Lung microvascular endothelial cell (primary cell): ENCODE results near the gene GBP4. TPM values are rescaled to one million over a fixed set of nuclear protein-coding genes. Genes with fewer than 3 reads are reported as not detected.

Source experiments
- DNase-seq, 2 donors: peaks; one replicate each; pipeline versions ENCODE4 v3.0.0 to v3.0.0-alpha.2; 2010; ENCODE audit warnings: low read depth in 2 of 2
- total RNA-seq: library from RNA; depleted of rRNA; stranded (reverse); fragments of >200 nt; gene quantifications from 2 replicates; pipeline ENCODE4 v1.2.1, GENCODE V29; 2014

The GBP4 gene
- total RNA-seq, 1 donor from 2014 or later: 2.4 TPM

GRCh38 chr1:89172468-89173143, 26.1 kb downstream of the GBP4 start:
- no peak for DNase-seq

GRCh38 chr1:89171067-89171438, 27.7 kb downstream of the GBP4 start:
- peak in 1 of 2 donors; percentile 12 for DNase-seq

- DNase-seq: no peak
These were observed 28.3 kb downstream of the GBP4 start for GRCh38 chr1:89170170-89171066.

GRCh38 chr1:89169166-89169565, 29.6 kb downstream of the GBP4 start:
- no peak for DNase-seq

- no peak for DNase-seq
These were observed 31.0 kb downstream of the GBP4 start for GRCh38 chr1:89167590-89168230.

DNA sequence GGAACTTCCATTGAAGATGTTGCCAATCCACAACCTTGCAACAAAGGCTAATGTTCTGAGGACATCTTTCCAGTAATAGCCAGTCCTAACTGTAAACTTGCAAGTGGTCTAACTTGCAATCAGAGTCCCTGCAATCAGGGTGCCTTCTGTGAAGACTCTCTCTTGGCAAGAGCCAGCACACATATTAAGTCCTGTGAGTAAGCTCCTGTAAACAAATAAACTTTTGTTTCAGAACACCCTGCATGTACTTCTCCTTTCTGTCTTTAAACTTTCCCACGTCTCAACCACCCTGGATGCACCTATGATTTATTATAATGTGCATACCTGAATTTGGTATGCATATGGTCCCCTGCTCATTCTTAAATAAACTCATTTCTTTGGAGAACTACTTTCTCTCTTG, 32.0 kb downstream of the GBP4 start:
- no peak for DNase-seq

DNA sequence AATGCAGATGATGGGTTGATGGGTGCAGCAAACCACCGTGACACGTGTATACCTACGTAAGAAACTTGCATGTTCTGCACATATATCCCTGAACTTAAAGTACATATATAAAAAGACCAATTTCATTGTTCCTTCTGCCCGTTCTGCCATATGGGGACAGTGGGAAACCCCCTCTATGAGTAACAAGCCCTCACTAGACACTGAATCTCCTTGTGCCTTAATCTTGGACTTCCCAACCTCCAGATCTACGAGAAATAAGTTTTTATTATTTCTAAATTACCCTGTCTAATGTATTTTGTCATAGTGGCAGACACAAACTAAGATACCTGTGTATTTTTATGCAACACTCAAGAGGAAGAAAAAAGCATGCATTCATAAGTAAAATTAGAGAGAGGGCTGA, 32.9 kb downstream of the GBP4 start:
- no peak for DNase-seq

- DNase-seq: no peak
These were observed 47.7 kb downstream of the GBP4 start for GRCh38 chr1:89151047-89151446.

DNA sequence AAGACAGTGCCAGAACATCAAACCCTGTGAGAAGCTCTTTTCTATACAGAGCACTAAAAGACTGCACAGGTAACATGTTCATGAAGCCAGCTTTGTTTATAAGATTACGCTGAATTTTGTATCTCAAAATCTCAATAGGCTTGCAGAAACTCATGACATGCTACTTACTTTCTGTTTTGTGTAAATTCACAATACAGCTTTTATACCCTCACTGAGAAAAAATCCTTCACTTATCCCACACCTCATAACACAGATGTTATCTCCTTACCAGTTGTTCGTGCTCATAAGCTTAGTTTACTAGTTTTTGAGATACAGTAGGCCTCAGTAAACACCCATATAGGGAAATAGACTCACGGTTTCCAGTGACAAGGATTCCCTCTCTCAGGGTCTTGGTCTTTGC, 48.8 kb downstream of the GBP4 start:
- no peak for DNase-seq

DNA sequence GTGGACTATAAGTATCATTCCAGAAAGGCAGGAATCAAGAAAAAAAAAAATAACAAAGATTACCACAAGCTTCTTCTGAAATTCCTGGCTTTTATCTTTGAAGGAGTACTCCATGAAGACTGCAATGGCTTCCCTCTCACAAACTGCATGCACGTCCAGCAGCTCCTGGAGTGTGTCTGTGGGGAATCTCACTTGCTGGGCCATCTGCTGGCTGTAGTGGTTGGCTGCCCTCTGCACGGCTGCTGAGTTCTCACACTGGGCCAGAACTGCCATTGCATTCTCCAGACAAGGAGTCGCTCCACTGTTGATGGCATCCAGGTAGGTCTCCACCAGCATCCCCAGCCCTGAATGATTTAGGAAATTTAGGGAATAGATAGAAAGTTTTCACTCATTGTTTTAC, 49.5 kb downstream of the GBP4 start:
- DNase-seq: peak; percentile 32 to 60

- no peak for DNase-seq
These were observed 50.8 kb downstream of the GBP4 start for GRCh38 chr1:89147678-89148658.

GRCh38 chr1:89146721-89147120, 52.0 kb downstream of the GBP4 start:
- DNase-seq: no peak

GRCh38 chr1:89143484-89143883, 55.3 kb downstream of the GBP4 start:
- DNase-seq: no peak

DNA sequence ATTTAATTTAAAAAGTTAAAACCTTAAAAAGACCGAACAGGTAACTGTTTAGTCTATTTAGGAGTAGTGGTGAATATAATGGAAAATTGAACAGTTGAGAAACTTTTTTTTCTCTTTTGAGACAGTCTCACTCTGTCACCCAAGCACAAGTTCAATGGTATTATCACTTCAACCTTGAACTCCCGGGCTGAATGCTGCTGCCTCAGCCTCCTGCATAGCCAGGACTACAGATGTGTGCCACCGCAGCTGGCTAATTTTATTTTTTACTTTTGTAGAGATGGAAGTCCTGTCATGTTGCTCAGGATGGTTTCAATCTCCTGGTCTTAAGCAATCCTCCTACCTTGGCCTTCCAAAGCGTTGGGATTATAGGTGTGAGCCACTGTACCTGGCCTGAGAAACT, 56.6 kb downstream of the GBP4 start:
- DNase-seq: no peak

DNA sequence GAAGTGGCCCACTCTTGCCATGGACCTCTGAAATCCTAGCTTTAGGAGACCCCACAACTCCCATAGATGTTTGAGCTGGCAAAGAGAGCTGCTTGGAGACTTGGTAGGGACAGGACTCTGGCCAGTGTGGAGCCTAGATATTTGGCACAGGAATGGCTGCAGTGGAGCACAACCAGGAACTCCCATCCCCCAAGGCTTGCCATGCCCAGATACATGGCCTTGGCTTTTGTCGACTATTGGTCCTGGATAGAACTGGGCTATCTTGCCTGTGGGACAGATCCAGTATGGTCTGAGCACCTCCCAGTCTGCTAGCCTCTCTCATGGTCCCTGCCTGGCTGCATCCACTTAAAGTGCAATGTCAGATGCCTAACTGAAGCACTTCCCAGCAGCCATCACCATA, 65.0 kb downstream of the GBP4 start:
- DNase-seq: no peak

Other genes with a start within 250 kb of the GBP4 start
- 12.5 and 15.7 TPM in 2 replicates for gene KYAT3, start 206.3 kb downstream of the GBP4 start, total RNA-seq
- gene RBMXL1, start 206.3 kb downstream of the GBP4 start, total RNA-seq: 4.4 and 5.8 TPM in 2 replicates
- 12.3 and 14.8 TPM in 2 replicates for gene GBP3, start 176.1 kb downstream of the GBP4 start, total RNA-seq
- 6.0 and 7.4 TPM in 2 replicates for gene GBP1, start 133.7 kb downstream of the GBP4 start, total RNA-seq
- gene GBP2, start 72.8 kb downstream of the GBP4 start, total RNA-seq: 32.7 and 39.7 TPM in 2 replicates
- not detected in 2 replicates for gene GBP7, start 22.9 kb downstream of the GBP4 start, total RNA-seq
- under 0.01 and 0.22 TPM in 2 replicates for gene GBP5, start 73.9 kb upstream of the GBP4 start, total RNA-seq
- not detected in 2 replicates for gene GBP6, start 165.1 kb upstream of the GBP4 start, total RNA-seq